Fibroblast of the aortic adventitia (primary cell): ENCODE results near the gene KRTAP12-1. TPM values are rescaled to one million over a fixed set of nuclear protein-coding genes. Genes with fewer than 3 reads are reported as not detected.
"Not testable (repeated sequence)": the region's sequence is repeated elsewhere in the genome, so short reads cannot be mapped to it uniquely, and the experiment has no call there.

Source experiments
- DNase-seq: peaks from one replicate; pipeline ENCODE4 v3.0.0-alpha.2; 2010; ENCODE audit warnings: low read depth
- H3K4me3 ChIP-seq: 2 replicates; pipeline ENCODE4 v1.5.1; 2011; ENCODE audit warnings: low read depth, mild to moderate bottlenecking, control low read depth, low read length, moderate library complexity
- CTCF ChIP-seq: IDR thresholded peaks from 2 replicates; pipeline ENCODE4 v1.5.1; 2011; ENCODE audit warnings: mild to moderate bottlenecking, low read length, control low read depth, inconsistent platforms; ENCODE audit not compliant: insufficient read depth
- total RNA-seq: library from RNA; depleted of rRNA; stranded (reverse); fragments of >200 nt; gene quantifications from 2 replicates; pipeline ENCODE4 v1.2.3, GENCODE V29; 2012; ENCODE audit warnings: low replicate concordance

KRTAP12-1 gene
- total RNA-seq, 1 donor = not detected

GRCh38 chr21:44702111-44702972 is 20.4 kb upstream of the KRTAP12-1 start:
- DNase-seq = no peak
- H3K4me3 ChIP-seq = no peak overlapping the region
- TF ChIP-seq CTCF = no peak

DNA sequence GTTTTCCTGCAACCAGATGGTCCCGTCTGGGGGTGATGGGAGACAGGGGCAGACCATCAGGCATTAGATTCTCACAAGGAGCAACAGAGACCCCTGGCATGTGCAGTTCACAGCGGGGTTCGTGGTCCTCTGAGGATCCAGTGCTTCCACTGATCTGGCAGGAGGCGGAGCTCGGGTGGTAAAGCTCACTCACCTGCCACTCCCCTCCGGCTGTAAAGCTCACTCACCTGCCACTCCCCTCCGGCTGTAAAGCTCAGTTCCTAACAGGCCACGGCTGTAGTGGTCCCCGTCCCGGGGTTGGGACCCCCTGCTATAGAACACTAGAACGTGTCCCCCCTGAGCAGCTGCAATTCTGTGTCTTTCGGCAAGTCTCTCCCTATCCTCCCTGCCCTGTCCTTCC is 19.6 kb upstream of the KRTAP12-1 start:
- no peak overlapping the region for H3K4me3 ChIP-seq
- no peak for DNase-seq
- TF ChIP-seq CTCF = no peak

DNA sequence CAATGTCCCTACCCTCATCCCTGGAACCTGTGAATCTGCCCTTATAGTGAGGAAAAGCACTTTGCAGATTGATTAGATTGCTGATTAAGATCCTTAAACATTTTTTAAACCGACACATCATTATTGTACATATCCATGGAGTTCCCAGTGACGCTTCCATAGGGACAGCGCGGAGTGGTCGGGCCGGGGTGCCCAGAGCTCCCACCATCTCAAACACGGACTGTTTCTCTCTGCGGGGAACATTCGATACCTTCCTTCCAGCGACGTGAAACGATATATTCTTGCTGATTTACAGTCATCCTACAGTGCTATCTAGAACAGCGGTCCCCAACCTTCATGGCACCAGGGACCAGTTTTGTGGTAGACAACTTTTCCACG is 19.0 kb upstream of the KRTAP12-1 start:
- DNase-seq = no peak
- no peak for TF ChIP-seq CTCF
- no peak overlapping the region for H3K4me3 ChIP-seq

DNA sequence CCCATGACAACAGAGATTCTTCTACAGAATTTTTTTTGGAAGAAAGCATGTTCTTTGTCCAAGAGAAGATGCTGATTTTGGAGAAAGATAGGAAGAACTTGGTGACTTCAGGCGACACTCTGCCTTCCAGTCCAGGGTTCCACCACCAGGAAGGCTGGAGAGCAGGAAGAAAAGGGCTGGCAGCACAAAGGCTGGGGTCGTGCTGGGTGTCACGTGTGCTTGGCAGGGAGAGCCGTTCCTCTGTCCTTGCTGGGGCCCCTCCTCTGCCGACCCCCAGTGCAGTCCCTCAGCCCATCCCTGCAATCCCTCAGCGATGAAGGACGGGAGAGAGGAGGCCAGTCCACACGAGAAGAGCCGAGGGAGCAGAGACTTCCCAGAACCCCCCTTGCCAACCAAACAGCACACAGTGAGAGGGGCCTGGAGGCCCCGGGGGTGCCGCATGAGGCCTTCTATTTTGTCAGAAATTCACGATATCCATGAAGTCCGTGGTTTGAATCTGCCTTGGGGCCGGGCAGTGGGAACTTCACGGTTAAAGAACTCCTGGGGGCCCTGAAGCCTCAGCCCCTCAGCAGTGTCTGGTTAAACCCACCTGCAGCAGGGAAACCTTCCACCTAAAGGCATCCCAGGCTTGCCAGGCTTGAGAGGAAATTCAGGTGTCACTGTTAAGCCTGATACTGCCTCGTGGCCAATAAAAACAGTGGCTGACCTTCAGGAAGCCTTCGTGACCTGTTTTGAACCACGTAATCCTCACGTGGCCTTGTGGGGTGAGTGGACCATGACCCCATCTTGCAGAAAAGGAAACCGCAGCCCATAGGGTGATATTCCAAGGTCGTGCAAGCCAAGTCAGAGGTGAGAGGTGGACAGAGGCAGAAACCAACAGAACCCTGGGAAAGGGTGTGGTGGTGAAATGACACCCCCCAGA is 18.4 kb upstream of the KRTAP12-1 start:
- no peak for TF ChIP-seq CTCF
- H3K4me3 ChIP-seq = no peak overlapping the region
- no peak for DNase-seq

DNA sequence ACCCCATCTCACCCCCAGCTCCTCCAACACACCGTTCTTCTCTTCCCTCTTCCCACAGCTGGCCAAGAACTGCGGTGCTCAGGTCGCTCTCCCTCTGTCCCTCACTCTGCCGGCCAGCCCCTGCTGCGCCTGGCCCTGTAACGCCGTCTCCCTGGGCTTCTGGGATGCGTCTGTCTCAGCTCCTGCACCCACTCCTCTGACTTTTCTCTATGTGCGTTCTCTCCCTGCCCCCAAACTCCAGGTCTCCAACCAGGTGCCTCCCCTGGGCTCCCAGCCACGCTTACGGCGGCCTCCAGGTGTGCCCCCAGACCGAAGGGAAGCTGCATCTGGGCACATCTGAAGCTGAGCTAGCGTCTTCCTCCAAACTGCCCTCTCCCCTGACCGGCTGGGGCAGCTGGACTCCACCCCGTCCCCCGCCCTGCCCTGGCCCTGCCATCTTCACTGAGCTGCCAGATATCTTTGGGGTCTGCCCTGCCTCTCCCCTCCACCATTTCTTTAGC is 17.6 kb upstream of the KRTAP12-1 start:
- H3K4me3 ChIP-seq = no peak overlapping the region
- DNase-seq = no peak
- TF ChIP-seq CTCF = no peak

DNA sequence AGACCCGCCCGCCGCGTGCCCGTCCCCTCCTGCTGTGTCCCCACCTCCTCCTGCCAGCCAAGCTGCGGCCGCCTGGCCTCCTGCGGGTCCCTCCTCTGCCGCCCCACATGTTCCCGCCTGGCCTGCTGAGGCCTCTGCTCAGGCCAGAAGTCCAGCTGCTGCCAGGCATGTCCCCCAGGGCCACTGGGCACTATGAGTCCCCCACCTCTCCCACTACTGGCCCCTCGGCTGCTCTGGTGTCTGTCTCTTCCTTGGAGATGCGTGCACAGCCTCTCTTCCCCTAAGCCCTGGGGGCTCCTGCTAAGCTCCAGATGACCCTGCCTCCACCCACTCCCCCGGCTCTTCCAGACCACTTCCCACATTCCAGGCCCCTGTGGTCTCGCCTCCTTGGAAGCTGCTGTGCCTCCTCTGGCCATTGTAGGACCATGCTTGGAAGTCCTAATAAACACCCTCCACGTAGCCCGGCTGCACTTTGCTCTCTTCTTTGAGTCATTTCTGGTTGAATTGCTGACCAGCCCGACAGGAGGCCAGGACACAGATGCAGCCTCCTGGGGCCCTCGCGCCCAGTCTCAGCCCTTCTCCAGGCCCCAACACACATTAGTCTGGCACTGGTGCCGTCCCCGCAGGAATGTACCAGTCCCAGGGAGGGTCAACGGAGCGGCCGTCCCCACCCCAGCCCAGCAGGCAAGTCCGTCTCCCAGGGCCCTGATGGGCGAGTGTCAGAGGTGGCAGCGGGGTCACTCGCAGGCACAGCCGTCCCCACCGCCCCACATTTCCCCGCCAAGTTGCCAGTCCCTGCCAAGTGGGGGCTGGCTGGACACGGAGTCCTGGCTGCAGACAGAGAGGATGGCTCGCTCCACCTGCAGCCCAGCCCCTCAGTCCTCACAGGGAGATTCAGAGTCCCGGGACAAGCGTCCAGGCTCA is 16.1 kb upstream of the KRTAP12-1 start:
- H3K4me3 ChIP-seq = no peak overlapping the region
- TF ChIP-seq CTCF = no peak
- no peak for DNase-seq

- H3K4me3 ChIP-seq, DNase-seq: not testable (repeated sequence)
These were observed 15.3 kb upstream of the KRTAP12-1 start, which contains the start of gene KRTAP10-12 for GRCh38 chr21:44697172-44697810. TSS of gene KRTAP10-12 (plus strand) at chr21:44697172. CDS start at chr21:44697202, 30 bp downstream.
